Peyer's patch (tissue), 4 donors: Measurements from ENCODE around the gene SEMA3F.

Experiments
- POLR2A ChIP-seq, 2 donors: fragments of 450-650 bp; IDR thresholded peaks; one replicate each; pipeline ENCODE4 v1.5.1; 2017; ENCODE audit warnings: antibody characterized with exemption in 2 of 2, mild to moderate bottlenecking in 2 of 2, moderate library complexity in 2 of 2
- TF ChIP-seq, protein P1 (sequence below), 6 experiments: fragments of 450-650 bp in 4 of 6; fragments of 200-600 bp in 2 of 6; sonication (generic) in 1 of 6; IDR thresholded peaks; one replicate each; pipeline ENCODE4 v1.5.1; 2017 to 2019; ENCODE audit warnings: antibody characterized with exemption in 6 of 6, mild to moderate bottlenecking in 3 of 6, moderate library complexity in 1 of 6

DNA sequence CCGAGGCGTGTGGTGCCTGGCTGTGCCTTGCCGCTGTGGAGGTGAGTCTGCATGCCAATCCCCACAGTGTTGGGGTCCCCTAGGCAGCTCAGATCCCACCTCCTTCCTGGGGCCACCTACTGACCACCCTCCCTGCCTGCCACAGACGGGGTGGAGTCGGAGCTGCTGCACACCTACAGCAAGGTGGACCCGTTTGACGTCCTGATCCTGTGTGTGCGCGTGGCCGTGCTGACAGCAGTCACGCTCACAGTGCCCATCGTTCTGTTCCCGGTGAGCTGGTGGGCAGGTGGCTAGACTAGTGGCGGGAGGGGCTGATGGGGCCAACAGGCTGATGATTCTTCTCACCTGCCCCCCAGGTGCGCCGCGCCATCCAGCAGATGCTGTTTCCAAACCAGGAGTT lies 63.3 kb downstream of the SEMA3F start:
- TF ChIP-seq, protein P1, sequence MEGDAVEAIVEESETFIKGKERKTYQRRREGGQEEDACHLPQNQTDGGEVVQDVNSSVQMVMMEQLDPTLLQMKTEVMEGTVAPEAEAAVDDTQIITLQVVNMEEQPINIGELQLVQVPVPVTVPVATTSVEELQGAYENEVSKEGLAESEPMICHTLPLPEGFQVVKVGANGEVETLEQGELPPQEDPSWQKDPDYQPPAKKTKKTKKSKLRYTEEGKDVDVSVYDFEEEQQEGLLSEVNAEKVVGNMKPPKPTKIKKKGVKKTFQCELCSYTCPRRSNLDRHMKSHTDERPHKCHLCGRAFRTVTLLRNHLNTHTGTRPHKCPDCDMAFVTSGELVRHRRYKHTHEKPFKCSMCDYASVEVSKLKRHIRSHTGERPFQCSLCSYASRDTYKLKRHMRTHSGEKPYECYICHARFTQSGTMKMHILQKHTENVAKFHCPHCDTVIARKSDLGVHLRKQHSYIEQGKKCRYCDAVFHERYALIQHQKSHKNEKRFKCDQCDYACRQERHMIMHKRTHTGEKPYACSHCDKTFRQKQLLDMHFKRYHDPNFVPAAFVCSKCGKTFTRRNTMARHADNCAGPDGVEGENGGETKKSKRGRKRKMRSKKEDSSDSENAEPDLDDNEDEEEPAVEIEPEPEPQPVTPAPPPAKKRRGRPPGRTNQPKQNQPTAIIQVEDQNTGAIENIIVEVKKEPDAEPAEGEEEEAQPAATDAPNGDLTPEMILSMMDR (IDR thresholded peaks at IDR 0.05), result no peak
- no peak for TF ChIP-seq POLR2A (IDR thresholded peaks at IDR 0.05)
